GM10266 (cell line): ENCODE data around the gene MAGEA8.
A peak's percentile ranks its signal among the peaks of the same experiment; 100 is the strongest.
"Not testable (repeated sequence)": the region's sequence is repeated elsewhere in the genome, so short reads cannot be mapped to it uniquely, and the experiment has no call there.

Experiments
- DNase-seq: peaks from one replicate; pipeline ENCODE4 v3.0.0; 2012; ENCODE audit errors: extremely low spot score
- TF ChIP-seq, protein P1 (sequence below): IDR thresholded peaks from 2 replicates; pipeline ENCODE4 v1.5.1; 2012; ENCODE audit warnings: mild to moderate bottlenecking, low read depth; ENCODE audit not compliant: control insufficient read depth, insufficient read depth; ENCODE audit errors: missing control alignments

MAGEA8 gene

DNA sequence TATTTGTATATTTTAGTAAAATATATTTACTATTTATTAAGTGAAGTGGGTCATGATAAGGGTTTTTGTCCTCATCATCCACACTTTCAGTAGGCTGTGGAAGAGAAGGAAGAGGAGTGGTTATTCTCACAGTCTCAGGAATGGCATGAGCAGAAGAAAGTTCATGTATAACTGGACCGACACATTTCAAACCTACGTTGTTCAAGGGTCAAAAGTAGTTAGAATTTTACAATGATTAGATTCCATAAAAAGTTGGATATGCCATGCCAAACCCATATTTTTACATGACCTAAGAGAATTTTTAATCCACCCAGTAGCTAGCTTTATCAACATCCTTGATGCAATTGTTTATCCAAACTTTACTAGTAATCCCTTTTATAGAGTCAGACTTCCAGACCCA lies 15.6 kb upstream of the MAGEA8 start:
- no peak for DNase-seq
- TF ChIP-seq, protein P1, sequence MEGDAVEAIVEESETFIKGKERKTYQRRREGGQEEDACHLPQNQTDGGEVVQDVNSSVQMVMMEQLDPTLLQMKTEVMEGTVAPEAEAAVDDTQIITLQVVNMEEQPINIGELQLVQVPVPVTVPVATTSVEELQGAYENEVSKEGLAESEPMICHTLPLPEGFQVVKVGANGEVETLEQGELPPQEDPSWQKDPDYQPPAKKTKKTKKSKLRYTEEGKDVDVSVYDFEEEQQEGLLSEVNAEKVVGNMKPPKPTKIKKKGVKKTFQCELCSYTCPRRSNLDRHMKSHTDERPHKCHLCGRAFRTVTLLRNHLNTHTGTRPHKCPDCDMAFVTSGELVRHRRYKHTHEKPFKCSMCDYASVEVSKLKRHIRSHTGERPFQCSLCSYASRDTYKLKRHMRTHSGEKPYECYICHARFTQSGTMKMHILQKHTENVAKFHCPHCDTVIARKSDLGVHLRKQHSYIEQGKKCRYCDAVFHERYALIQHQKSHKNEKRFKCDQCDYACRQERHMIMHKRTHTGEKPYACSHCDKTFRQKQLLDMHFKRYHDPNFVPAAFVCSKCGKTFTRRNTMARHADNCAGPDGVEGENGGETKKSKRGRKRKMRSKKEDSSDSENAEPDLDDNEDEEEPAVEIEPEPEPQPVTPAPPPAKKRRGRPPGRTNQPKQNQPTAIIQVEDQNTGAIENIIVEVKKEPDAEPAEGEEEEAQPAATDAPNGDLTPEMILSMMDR: no peak

DNA sequence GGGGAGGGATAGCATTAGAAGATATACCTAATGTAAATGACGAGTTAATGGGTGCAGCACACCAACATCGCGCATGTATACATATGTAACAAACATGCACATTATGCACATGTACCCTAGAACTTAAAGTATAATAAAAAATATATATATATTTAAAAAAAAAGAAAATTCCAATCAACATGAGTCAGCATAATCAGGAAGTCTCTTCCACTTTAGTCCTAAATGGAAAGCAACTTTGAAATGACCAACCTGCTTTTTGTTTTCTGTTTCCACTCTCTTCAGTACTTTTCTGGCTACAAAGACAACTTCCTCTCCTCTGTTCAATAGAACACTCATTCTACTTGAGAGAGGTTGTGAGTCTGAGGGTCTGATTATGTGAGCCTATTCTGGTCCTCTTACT lies 13.5 kb upstream of the MAGEA8 start:
- no peak for DNase-seq
- TF ChIP-seq, protein P1: no peak

DNA sequence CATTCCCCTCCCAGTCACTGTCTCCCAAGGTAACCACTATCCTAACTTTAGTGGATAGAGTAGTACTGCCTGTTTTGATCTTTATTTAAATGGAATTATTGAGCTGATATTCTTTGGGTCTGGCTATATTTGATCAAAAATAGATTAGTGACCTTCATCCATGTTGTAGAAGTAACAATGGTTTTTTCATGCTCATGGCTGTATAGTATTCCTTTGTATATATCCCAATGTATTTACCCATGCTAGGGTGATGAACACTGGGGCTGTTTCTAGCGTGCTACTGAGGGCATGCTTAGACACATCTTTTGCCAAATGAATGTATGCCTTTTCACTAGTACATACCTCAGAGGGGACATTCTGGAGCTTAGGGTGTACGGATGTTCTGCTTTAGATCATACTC lies 10.1 kb upstream of the MAGEA8 start:
- TF ChIP-seq, protein P1: no peak
- DNase-seq: no peak

DNA sequence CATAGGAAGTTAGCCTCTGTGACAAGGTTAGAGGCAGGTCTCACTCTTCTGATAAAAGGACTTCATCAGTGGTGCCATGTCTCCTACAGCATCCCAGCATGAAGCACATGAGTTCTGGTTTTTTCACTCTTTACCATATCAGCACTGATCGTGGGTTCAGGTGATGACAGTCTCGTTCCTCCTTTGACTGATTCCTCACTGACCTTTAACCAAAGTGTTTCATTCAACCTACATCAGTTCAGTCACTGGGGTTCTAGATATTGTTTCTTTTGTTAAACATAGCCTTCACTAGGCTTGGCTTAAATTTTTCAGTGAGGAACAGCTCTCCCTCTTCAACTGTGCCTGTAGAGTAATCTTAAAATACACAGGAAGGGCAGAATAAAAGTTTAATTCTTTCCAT lies 9.6 kb upstream of the MAGEA8 start:
- no peak for DNase-seq
- TF ChIP-seq, protein P1: no peak

DNA sequence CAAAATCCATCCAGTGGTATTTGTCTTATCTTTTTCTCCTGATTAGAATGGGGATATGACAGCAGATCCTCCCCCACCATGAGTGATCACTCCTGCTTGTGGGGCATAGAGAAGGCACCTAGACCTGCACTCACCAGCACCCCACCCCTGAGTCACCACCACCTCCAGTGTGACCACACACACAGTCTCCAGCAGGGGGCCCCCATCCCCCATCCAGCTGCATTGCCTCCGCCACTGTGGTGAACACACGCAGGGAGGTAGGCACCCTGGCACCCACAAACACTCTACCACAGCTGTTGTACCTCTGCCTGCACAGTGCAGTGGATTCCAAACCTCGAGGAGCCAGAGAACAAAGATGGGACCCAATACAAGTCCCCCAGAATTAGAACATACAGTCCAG lies 9.0 kb upstream of the MAGEA8 start:
- peak; percentile 50 for DNase-seq
- TF ChIP-seq, protein P1: peak; percentile 59

DNA sequence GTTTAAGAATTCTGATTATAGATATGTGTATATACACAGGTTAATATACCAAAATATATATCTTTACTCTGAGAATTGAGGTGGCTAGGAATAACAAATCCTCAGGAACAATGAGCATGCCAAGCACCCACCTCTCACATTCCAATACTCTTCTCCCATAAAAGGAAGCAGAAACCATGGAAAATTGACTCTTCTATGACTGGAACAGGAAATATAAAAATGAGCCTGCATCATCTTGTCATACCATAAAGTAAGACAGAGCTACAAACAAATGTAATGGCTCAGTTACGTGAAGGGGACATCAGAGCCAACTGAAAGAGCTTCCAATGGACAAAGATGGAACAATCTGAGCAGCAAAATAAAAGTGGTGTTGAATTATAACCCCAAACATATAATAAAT lies 3.8 kb upstream of the MAGEA8 start:
- no peak for DNase-seq
- TF ChIP-seq, protein P1: no peak

DNA sequence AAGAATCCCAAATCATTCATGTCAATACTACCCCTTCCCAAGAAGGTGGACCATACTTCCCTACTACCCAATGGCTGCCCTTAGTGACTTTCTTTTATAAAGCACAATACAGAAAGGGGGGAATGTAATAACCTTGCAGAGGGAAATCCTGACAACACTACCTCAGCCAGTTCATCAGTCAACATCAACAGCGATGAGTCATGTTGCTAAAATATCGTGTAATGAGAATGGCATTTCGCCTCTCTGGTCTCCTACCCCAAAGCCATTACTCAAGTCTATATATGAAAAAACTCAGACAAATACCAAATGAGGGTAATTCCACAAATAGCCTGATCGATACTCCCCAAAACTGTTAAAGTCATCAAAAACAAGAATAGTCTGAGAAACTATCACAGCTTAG lies 3.3 kb upstream of the MAGEA8 start:
- TF ChIP-seq, protein P1: no peak
- no peak for DNase-seq

DNA sequence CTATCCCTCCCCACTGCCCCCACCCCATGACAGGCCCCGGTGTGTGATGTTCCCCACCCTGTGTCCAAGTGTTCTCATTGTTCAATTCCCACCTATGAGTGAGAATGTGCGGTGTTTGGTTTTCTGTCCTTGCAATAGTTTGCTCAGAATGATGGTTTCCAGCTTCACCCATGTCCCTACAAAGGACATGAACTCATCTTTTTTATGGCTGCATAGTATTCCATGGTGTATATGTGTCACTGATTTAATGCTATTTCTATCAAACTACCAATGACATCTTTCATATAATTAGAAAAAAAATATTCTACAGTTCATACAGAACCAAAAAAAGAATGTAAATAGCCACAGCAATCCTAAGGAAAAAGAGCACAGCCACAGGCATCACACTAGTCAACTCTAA lies 9.8 kb downstream of the MAGEA8 start:
- DNase-seq: not testable (repeated sequence)
